HepG2 (cell line): ENCODE measurements around the gene SIK3. TPM values are rescaled to one million over a fixed set of nuclear protein-coding genes. Genes with fewer than 3 reads are reported as not detected.

Experiments used
- DMTF1 ChIP-seq: sonication (generic); formaldehyde crosslinking; IDR thresholded peaks from 2 replicates; pipeline ENCODE4 v1.4.0; 2020; ENCODE audit warnings: mild to moderate bottlenecking, missing genetic modification reagents
- GATA4 ChIP-seq: sonication (generic); IDR thresholded peaks from 2 replicates; pipeline ENCODE4 v1.6.1; 2016; ENCODE audit warnings: antibody characterized with exemption, low read depth, borderline replicate concordance
- HDAC1 ChIP-seq: sonication (generic); formaldehyde crosslinking; IDR thresholded peaks from 2 replicates; pipeline ENCODE4 v1.5.1; 2020; ENCODE audit warnings: mild to moderate bottlenecking, missing genetic modification reagents
- HNF1B ChIP-seq: sonication (generic); formaldehyde crosslinking; IDR thresholded peaks from 2 replicates; pipeline ENCODE4 v1.5.1; 2020; ENCODE audit warnings: mild to moderate bottlenecking, moderate library complexity, missing genetic modification reagents
- HNRNPH1 ChIP-seq: fragments of 200-400 bp; formaldehyde crosslinking; optimal IDR thresholded peaks from 2 replicates; pipeline ENCODE3; 2017; ENCODE audit warnings: mild to moderate bottlenecking, low read depth, low read length
- MIER3 ChIP-seq: IDR thresholded peaks from 2 replicates; pipeline ENCODE4 v1.6.1; 2016; ENCODE audit warnings: missing compliant biosample characterization, borderline replicate concordance
- PRDM10 ChIP-seq: sonication (generic); formaldehyde crosslinking; IDR thresholded peaks from 2 replicates; pipeline ENCODE4 v1.4.0; 2020; ENCODE audit warnings: low read depth, missing genetic modification reagents
- TEAD3 ChIP-seq: optimal IDR thresholded peaks from 2 replicates; pipeline ENCODE3; 2016; ENCODE audit warnings: borderline replicate concordance
- TRIM22 ChIP-seq: fragments of 450-650 bp; IDR thresholded peaks from 2 replicates; pipeline ENCODE4 v1.6.1; 2017
- USF2 ChIP-seq, 2 experiments: sonication (generic) in 1 of 2; formaldehyde crosslinking in 1 of 2; IDR thresholded peaks; 2 replicates each; pipeline versions ENCODE4 v1.5.1 to v1.6.1; 2011 to 2020; ENCODE audit warnings: borderline replicate concordance in 1 of 2, low read depth in 1 of 2, low read length in 1 of 2, mild to moderate bottlenecking in 1 of 2, missing genetic modification reagents in 1 of 2, moderate library complexity in 1 of 2
- ZFAT ChIP-seq: sonication (generic); formaldehyde crosslinking; conservative IDR thresholded peaks from 2 replicates; pipeline ENCODE4 v1.8.1; 2023; ENCODE audit warnings: missing genetic modification reagents, inconsistent platforms
- ZNF547 ChIP-seq: sonication (generic); formaldehyde crosslinking; IDR thresholded peaks from 2 replicates; pipeline ENCODE4 v1.5.1; 2020; ENCODE audit warnings: mild to moderate bottlenecking, missing genetic modification reagents
- ZNF749 ChIP-seq: sonication (generic); formaldehyde crosslinking; IDR thresholded peaks from 2 replicates; pipeline ENCODE4 v1.8.0; 2022; ENCODE audit warnings: mild to moderate bottlenecking, missing genetic modification reagents, moderate library complexity, borderline replicate concordance
- ZSCAN29 ChIP-seq: sonication (generic); formaldehyde crosslinking; conservative IDR thresholded peaks from 2 replicates; pipeline ENCODE4 v1.4.0; 2020; ENCODE audit warnings: mild to moderate bottlenecking, missing genetic modification reagents
- polyA plus RNA-seq, 8 experiments: library from polyadenylated mRNA; depleted of rRNA in 3 of 8; stranded (reverse) in 7 of 8; unstranded in 1 of 8; fragments of >200 nt; fragmentation: Illumina TruSeq in 4 of 8; extraction: Trizol in 4 of 8; gene quantifications; 2 replicates each; pipeline versions ENCODE4 v1.2.1 to v1.2.3, GENCODE V29; 2011 to 2016; ENCODE audit warnings: low read depth in 4 of 8, missing spikeins in 1 of 8, mixed read lengths in 1 of 8; ENCODE audit not compliant: insufficient read depth in 1 of 8
- total RNA-seq, 5 experiments: library from RNA; depleted of rRNA; stranded (reverse); fragments of >200 nt; fragmentation: Illumina TruSeq; extraction: Trizol; gene quantifications; 2 replicates each; pipeline ENCODE4 v1.2.3, GENCODE V29; 2016; ENCODE audit warnings: low read depth in 1 of 5
- TF ChIP-seq, protein P1 (sequence below): sonication (generic); formaldehyde crosslinking; IDR thresholded peaks from 2 replicates; pipeline ENCODE4 v1.5.1; 2020; ENCODE audit warnings: mild to moderate bottlenecking, missing genetic modification reagents, moderate library complexity
- TF ChIP-seq, protein P2 (sequence below): sonication (generic); formaldehyde crosslinking; IDR thresholded peaks from 2 replicates; pipeline ENCODE4 v1.5.0; 2020; ENCODE audit warnings: mild to moderate bottlenecking, low read depth, missing genetic modification reagents, borderline replicate concordance

SIK3 gene
- total and polyA plus RNA-seq, 2 of the 13 experiments (the other 11 are each of a cell fraction or from before 2014, with no cell fraction given) = 5.7 to 9.8 TPM

- no peak for TF ChIP-seq USF2 (IDR thresholded peaks at IDR 0.05; ENCODE audit: low read depth, low read length)
- no peak for TF ChIP-seq USF2 (CRISPR knock-in tag; IDR thresholded peaks at IDR 0.05; ENCODE audit: borderline replicate concordance)
- no peak for TF ChIP-seq PRDM10 (CRISPR knock-in tag)
- TF ChIP-seq ZFAT = no peak
- TF ChIP-seq GATA4 = no peak
- 0 out of 2 replicates have a peak, but pooled peaks have one; percentile 5 for TF ChIP-seq ZNF749 (CRISPR knock-in tag)
- peak; percentile 2; the same call in 1 of the 2 replicates for TF ChIP-seq HNF1B (CRISPR knock-in tag)
- no peak for TF ChIP-seq TRIM22
- no peak for TF ChIP-seq ZSCAN29 (CRISPR knock-in tag)
- TF ChIP-seq TEAD3 (CRISPR knock-in tag) = no peak
- peak; percentile 69 for TF ChIP-seq HNRNPH1
- TF ChIP-seq, protein P1, sequence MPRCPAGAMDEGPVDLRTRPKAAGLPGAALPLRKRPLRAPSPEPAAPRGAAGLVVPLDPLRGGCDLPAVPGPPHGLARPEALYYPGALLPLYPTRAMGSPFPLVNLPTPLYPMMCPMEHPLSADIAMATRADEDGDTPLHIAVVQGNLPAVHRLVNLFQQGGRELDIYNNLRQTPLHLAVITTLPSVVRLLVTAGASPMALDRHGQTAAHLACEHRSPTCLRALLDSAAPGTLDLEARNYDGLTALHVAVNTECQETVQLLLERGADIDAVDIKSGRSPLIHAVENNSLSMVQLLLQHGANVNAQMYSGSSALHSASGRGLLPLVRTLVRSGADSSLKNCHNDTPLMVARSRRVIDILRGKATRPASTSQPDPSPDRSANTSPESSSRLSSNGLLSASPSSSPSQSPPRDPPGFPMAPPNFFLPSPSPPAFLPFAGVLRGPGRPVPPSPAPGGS = no peak
- 0 out of 2 replicates have a peak, but pooled peaks have one; percentile 2 for TF ChIP-seq MIER3 (CRISPR knock-in tag)
- TF ChIP-seq, protein P2, sequence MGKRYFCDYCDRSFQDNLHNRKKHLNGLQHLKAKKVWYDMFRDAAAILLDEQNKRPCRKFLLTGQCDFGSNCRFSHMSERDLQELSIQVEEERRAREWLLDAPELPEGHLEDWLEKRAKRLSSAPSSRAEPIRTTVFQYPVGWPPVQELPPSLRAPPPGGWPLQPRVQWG (CRISPR knock-in tag) = no peak
- peak; percentile 12; the same call in 1 of the 2 replicates for TF ChIP-seq HDAC1
- no peak for TF ChIP-seq ZNF547 (CRISPR knock-in tag)
- TF ChIP-seq DMTF1 (CRISPR knock-in tag) = no peak
These were observed 261.6 kb downstream of the SIK3 start (continued) for GRCh38 chr11:116836632-116836991.
